ENCODE results near the gene NCAM1.

NCAM1 gene

GRCh38 chr11:113324250-113324649, 363.0 kb downstream of the NCAM1 start:
- TF ChIP-seq USF1 (IDR thresholded peaks at IDR 0.05) (no peak), EP300 (IDR thresholded peaks at IDR 0.05; ENCODE audit: borderline replicate concordance) (no peak), TAF1 (IDR thresholded peaks at IDR 0.05; ENCODE audit: low read depth) (no peak), YY1 (IDR thresholded peaks at IDR 0.05; ENCODE audit: low read depth) (no peak), RAD21 (IDR thresholded peaks at IDR 0.05; ENCODE audit: low read depth) (no peak)

Data from Ishikawa (cell line).